Endothelial cell of umbilical vein (primary cell): ENCODE measurements around the gene ATF5. TPM values are rescaled to one million over a fixed set of nuclear protein-coding genes. Genes with fewer than 3 reads are reported as not detected.

Source experiments
- BruUV-seq: library from RNA; stranded (reverse); fragments of 400-500 nt; replicated peaks from 2 replicates; lab custom pipeline; 2021; lab: Mats Ljungman, UMichigan
- CTCF ChIA-PET: fragments of 300-600, 350-600 bp; sonication (Branson Sonifier 250); formaldehyde crosslinking; loops from one replicate; lab custom pipeline; 2021; ENCODE audit warnings: antibody characterized with exemption, inconsistent platforms; lab: Charles Lee
- POLR2A ChIA-PET: fragments of 300-600, 350-600 bp; sonication (Branson Sonifier 250); formaldehyde crosslinking; loops from one replicate; lab custom pipeline; 2021; ENCODE audit warnings: antibody characterized with exemption, inconsistent platforms; lab: Charles Lee
- DNase-seq: peaks from one replicate; pipeline ENCODE4 v3.0.0-alpha.2; 2011; ENCODE audit warnings: low read depth, low spot score
- FAIRE-seq: peaks from 2 replicates; lab custom pipeline; 2011; peaks lifted over from hg19 to GRCh38; lab: Jason Lieb, UNC
- H2AFZ ChIP-seq: 2 replicates; pipeline ENCODE4 v1.6.0; 2012; ENCODE audit warnings: low read depth, low read length, control low read depth, inconsistent platforms
- H3K27ac ChIP-seq: 2 replicates; pipeline ENCODE4 v1.5.1; 2011; ENCODE audit warnings: low read depth, mild to moderate bottlenecking, control low read depth, low read length, moderate library complexity; ENCODE audit not compliant: insufficient read depth
- H3K27me3 ChIP-seq, 2 experiments: 2 replicates each; pipeline versions ENCODE4 v1.6.0 to v1.6.1; 2011; ENCODE audit warnings: low read length in 2 of 2, mixed read lengths in 1 of 2; ENCODE audit not compliant: control insufficient read depth in 2 of 2, insufficient read depth in 2 of 2
- H3K36me3 ChIP-seq, 2 experiments: 2 replicates in 1 of 2; 3 replicates in 1 of 2; pipeline ENCODE4 v1.5.1; 2011; ENCODE audit warnings: low read length in 2 of 2, mild to moderate bottlenecking in 1 of 2, moderate library complexity in 1 of 2; ENCODE audit not compliant: control insufficient read depth in 2 of 2, insufficient read depth in 2 of 2; ENCODE audit errors: extremely low read depth in 1 of 2
- H3K4me1 ChIP-seq: 3 replicates; pipeline ENCODE4 v1.5.1; 2011; ENCODE audit warnings: mild to moderate bottlenecking, low read length; ENCODE audit not compliant: control insufficient read depth, insufficient read depth; ENCODE audit errors: extremely low read depth
- H3K4me2 ChIP-seq: 2 replicates; pipeline ENCODE4 v1.6.1; 2011; ENCODE audit warnings: low read length, control low read depth, mixed read lengths; ENCODE audit not compliant: insufficient read depth
- H3K4me3 ChIP-seq, 3 experiments: fragments of 200-600 bp in 1 of 3; sonication (generic), shearing (Covaris generic) in 1 of 3; replicated peaks in 1 of 3; 2 replicates each; pipeline ENCODE4 v1.5.1; 2011 to 2016; ENCODE audit warnings: control low read depth in 3 of 3, low read length in 3 of 3, mild to moderate bottlenecking in 2 of 3, inconsistent platforms in 1 of 3, low read depth in 1 of 3, moderate library complexity in 1 of 3; ENCODE audit not compliant: insufficient read depth in 1 of 3
- H3K79me2 ChIP-seq: 2 replicates; pipeline ENCODE4 v1.6.0; 2012; ENCODE audit warnings: low read length, inconsistent platforms; ENCODE audit not compliant: control insufficient read depth, insufficient read depth
- H3K9ac ChIP-seq: replicated peaks from 2 replicates; pipeline ENCODE3; 2011; ENCODE audit warnings: low read length, control low read depth; ENCODE audit not compliant: insufficient read depth; ENCODE audit errors: extremely low read depth
- H3K9me1 ChIP-seq: replicated peaks from 3 replicates; pipeline ENCODE4 v1.6.0; 2011; ENCODE audit warnings: mild to moderate bottlenecking, low read length; ENCODE audit not compliant: control insufficient read depth, insufficient read depth; ENCODE audit errors: extremely low read depth
- H3K9me3 ChIP-seq: replicated peaks from 2 replicates; pipeline ENCODE4 v1.5.1; 2012; ENCODE audit warnings: low read length, inconsistent platforms; ENCODE audit not compliant: control insufficient read depth, insufficient read depth
- H4K20me1 ChIP-seq: replicated peaks from 2 replicates; pipeline ENCODE3; 2011; ENCODE audit warnings: mild to moderate bottlenecking, low read length; ENCODE audit not compliant: control insufficient read depth, insufficient read depth; ENCODE audit errors: extremely low read depth
- CTCF ChIP-seq, 2 donors: IDR thresholded peaks; 1 replicate in 1 of 2; 2 replicates in 1 of 2; pipeline ENCODE4 v1.5.1; 2011; ENCODE audit warnings: low read length in 2 of 2, mild to moderate bottlenecking in 2 of 2, moderate library complexity in 2 of 2, control low read depth in 1 of 2, inconsistent platforms in 1 of 2, low read depth in 1 of 2; ENCODE audit not compliant: insufficient read depth in 1 of 2; ENCODE audit errors: extremely low read depth in 1 of 2
- EZH2 ChIP-seq: IDR thresholded peaks from 2 replicates; pipeline ENCODE4 v1.6.1; 2012; ENCODE audit warnings: borderline replicate concordance, low read depth, mild to moderate bottlenecking, moderate library complexity, low read length, inconsistent platforms; ENCODE audit not compliant: severe bottlenecking
- FOS ChIP-seq: IDR thresholded peaks from 2 replicates; pipeline ENCODE4 v1.6.1; 2011; ENCODE audit warnings: mild to moderate bottlenecking, low read length, moderate library complexity, borderline replicate concordance; ENCODE audit not compliant: insufficient read depth
- GATA2 ChIP-seq: IDR thresholded peaks from 2 replicates; pipeline ENCODE4 v1.7.0; 2011; ENCODE audit warnings: low read depth, mild to moderate bottlenecking, moderate library complexity, mixed read lengths, low read length; ENCODE audit not compliant: insufficient read length, insufficient read depth
- JUN ChIP-seq: IDR thresholded peaks from 2 replicates; pipeline ENCODE4 v1.6.1; 2011; ENCODE audit warnings: borderline replicate concordance, low read depth; ENCODE audit not compliant: insufficient read length, insufficient read depth
- MYC ChIP-seq: IDR thresholded peaks from one replicate; pipeline ENCODE4 v1.6.1; 2011; ENCODE audit warnings: mild to moderate bottlenecking, low read depth, low read length
- POLR2A ChIP-seq: IDR thresholded peaks from 2 replicates; pipeline ENCODE4 v1.6.1; 2012; ENCODE audit warnings: low read depth, mild to moderate bottlenecking, control low read depth, low read length
- POLR2AphosphoS5 ChIP-seq: IDR thresholded peaks from 2 replicates; pipeline ENCODE4 v1.6.1; 2012; ENCODE audit warnings: low read depth, mild to moderate bottlenecking, control low read depth, low read length, moderate library complexity; ENCODE audit not compliant: insufficient read depth
- dilution Hi-C: fragments of 300-500 bp; cut with MboI; formaldehyde crosslinking; loops from one replicate; pipeline ENCODE4 v1.15.0; 2019; ENCODE audit warnings: low sequenced_read_pairs; ENCODE audit not compliant: extremely low pct_ligation_motif_present
- intact Hi-C: fragments of 100-400 bp; cut with micrococcal nuclease; formaldehyde crosslinking; loops from one replicate; pipeline ENCODE4 v1.10.0; 2022
- polyA plus RNA-seq, 4 experiments: library from polyadenylated mRNA; depleted of rRNA in 3 of 4; stranded (reverse) in 3 of 4; unstranded in 1 of 4; fragments of >200 nt; gene quantifications; 2 replicates each; pipeline versions ENCODE4 v1.2.1 to v1.2.3, GENCODE V29; 2011 to 2012; ENCODE audit warnings: missing spikeins in 1 of 4
- total RNA-seq: library from RNA; stranded (reverse); gene quantifications from 2 replicates; pipeline ENCODE4 v1.2.3, GENCODE V29; 2021
- TF ChIP-seq, protein P1 (sequence below): IDR thresholded peaks from 2 replicates; pipeline ENCODE4 v1.6.1; 2011; ENCODE audit not compliant: insufficient read depth, insufficient read length

ATF5 gene
- total and polyA plus RNA-seq, 2 donors (not counting 3 experiments of a cell fraction or from before 2014, with no cell fraction given), result 23.2 to 46.0 TPM

- DNase-seq (no peak), FAIRE-seq (no peak)
- no peak overlapping the region for H3K4me3 ChIP-seq
- TF ChIP-seq FOS, result no peak
- TF ChIP-seq EZH2, result no peak
- no peak for TF ChIP-seq JUN
- no peaks in the 10 kb centered on the region for H3K79me2 ChIP-seq
- no peak overlapping the region for H3K27ac ChIP-seq
- H4K20me1 ChIP-seq, result no peaks in the 10 kb centered on the region
- dilution Hi-C loops (no loop called here), intact Hi-C loops (no loop called here)
- peaks cover 5% of the 10 kb centered on the region for H3K4me1 ChIP-seq
- no peaks in the 10 kb centered on the region for H3K9me3 ChIP-seq
- H3K9ac ChIP-seq, result no peak overlapping the region
- no TSS peak for BruUV-seq
- H3K36me3 ChIP-seq, result no peaks in the 10 kb centered on the region
- ChIA-PET POLR2A (no interaction called here), CTCF (interaction anchor here (2.3 kb wide), 1 partner anchor 14 kb away, joined by 5 read pairs; no protein-coding TSS in a partner anchor)
- H3K27me3 ChIP-seq, result peaks cover 9 to 16% of the 10 kb centered on the region in 2 experiments
- H3K4me2 ChIP-seq, result no peak overlapping the region
- H3K9me1 ChIP-seq, result no peaks in the 10 kb centered on the region
- H2AFZ ChIP-seq, result no peak overlapping the region
These were observed 22.9 kb downstream of the ATF5 start for GRCh38 chr19:49951806-49952478.

- no peak for DNase-seq
- Histone ChIP-seq H3K79me2 (no peaks in the 10 kb centered on the region), H3K27ac (no peak overlapping the region), H3K9ac (no peak overlapping the region), H2AFZ (no peak overlapping the region), H3K4me1 (peaks cover 5% of the 10 kb centered on the region), H3K36me3 (no peaks in the 10 kb centered on the region), H3K27me3 (peaks cover 9 to 16% of the 10 kb centered on the region in 2 experiments), H4K20me1 (no peaks in the 10 kb centered on the region), H3K9me3 (no peaks in the 10 kb centered on the region), H3K4me3 (no peak overlapping the region), H3K4me2 (no peak overlapping the region), H3K9me1 (no peaks in the 10 kb centered on the region)
- intact Hi-C loops (no loop called here), dilution Hi-C loops (no loop called here)
- ChIA-PET POLR2A (no interaction called here), CTCF (interaction anchor here (2.5 kb wide), 1 partner anchor 10 kb away, joined by 12 read pairs; no protein-coding TSS in a partner anchor)
- no TSS peak for BruUV-seq
- TF ChIP-seq POLR2AphosphoS5 (no peak), JUN (no peak), CTCF (IDR thresholded peaks at IDR 0.05; ENCODE audit: extremely low read depth in 1 of 2, insufficient read depth in 1 of 2, low read depth in 1 of 2, low read length in 2 of 2) (no peak), MYC (no peak), GATA2 (no peak), EZH2 (no peak), POLR2A (no peak), FOS (no peak)
- TF ChIP-seq, protein P1, sequence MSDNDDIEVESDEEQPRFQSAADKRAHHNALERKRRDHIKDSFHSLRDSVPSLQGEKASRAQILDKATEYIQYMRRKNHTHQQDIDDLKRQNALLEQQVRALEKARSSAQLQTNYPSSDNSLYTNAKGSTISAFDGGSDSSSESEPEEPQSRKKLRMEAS, result no peak
- FAIRE-seq, result no peak
These were observed 23.5 kb downstream of the ATF5 start for GRCh38 chr19:49952479-49952836.
